DMS 273 treated with DMSO at 0.1 percent for 48 hours (cell line): ENCODE results near the gene RELL1.

Experiments used
- DNase-seq: peaks from one replicate; lab custom pipeline; 2025; lab: John Stamatoyannopoulos, UW

RELL1 gene

GRCh38 chr4:37635155-37635554 lies 51.0 kb downstream of the RELL1 start:
- DNase-seq, result no peak

- no peak for DNase-seq
Measured at GRCh38 chr4:37634180-37634579, 52.0 kb downstream of the RELL1 start.

- DNase-seq, result no peak
Measured at GRCh38 chr4:37632836-37633235, 53.3 kb downstream of the RELL1 start.

GRCh38 chr4:37631551-37631950 lies 54.6 kb downstream of the RELL1 start:
- no peak for DNase-seq

GRCh38 chr4:37629713-37630112 lies 56.5 kb downstream of the RELL1 start:
- no peak for DNase-seq

- no peak for DNase-seq
Measured at GRCh38 chr4:37628977-37629609, 57.1 kb downstream of the RELL1 start.

GRCh38 chr4:37627263-37627662 lies 58.9 kb downstream of the RELL1 start:
- no peak for DNase-seq

- DNase-seq, result no peak
Measured at GRCh38 chr4:37625499-37625898, 60.7 kb downstream of the RELL1 start.

GRCh38 chr4:37623940-37624339 lies 62.2 kb downstream of the RELL1 start:
- no peak for DNase-seq

GRCh38 chr4:37623125-37623524 lies 63.1 kb downstream of the RELL1 start:
- DNase-seq, result no peak

GRCh38 chr4:37620176-37620575 lies 66.0 kb downstream of the RELL1 start:
- DNase-seq, result no peak

- no peak for DNase-seq
Measured at GRCh38 chr4:37615720-37616063, 70.5 kb downstream of the RELL1 start.

GRCh38 chr4:37615059-37615719 lies 71.0 kb downstream of the RELL1 start:
- no peak for DNase-seq

- no peak for DNase-seq
Measured at GRCh38 chr4:37612811-37613210, 73.4 kb downstream of the RELL1 start.

GRCh38 chr4:37609626-37610025 lies 76.5 kb downstream of the RELL1 start:
- no peak for DNase-seq

- DNase-seq, result no peak
Measured at GRCh38 chr4:37607018-37607417, 79.2 kb downstream of the RELL1 start.

- no peak for DNase-seq
Measured at GRCh38 chr4:37605843-37606565, 80.2 kb downstream of the RELL1 start.

GRCh38 chr4:37604461-37604860 lies 81.7 kb downstream of the RELL1 start:
- no peak for DNase-seq

GRCh38 chr4:37603711-37604110 lies 82.5 kb downstream of the RELL1 start:
- DNase-seq, result no peak

GRCh38 chr4:37603070-37603468 lies 83.1 kb downstream of the RELL1 start:
- no peak for DNase-seq

- no peak for DNase-seq
Measured at GRCh38 chr4:37602454-37603069, 83.6 kb downstream of the RELL1 start.

GRCh38 chr4:37601531-37601930 lies 84.6 kb downstream of the RELL1 start:
- no peak for DNase-seq
